Mucosa of rectum (tissue), 2 donors: ENCODE data around the gene IGSF21.
"Not testable (repeated sequence)": the region's sequence is repeated elsewhere in the genome, so short reads cannot be mapped to it uniquely, and the experiment has no call there.

Experiments
- H3K27ac ChIP-seq, 2 donors: one replicate each; pipeline ENCODE4 v1.7.0; 2013; ENCODE audit warnings: inconsistent platforms in 2 of 2, low read depth in 2 of 2, low read length in 2 of 2
- H3K27me3 ChIP-seq, 2 donors: one replicate each; pipeline ENCODE4 v1.7.0; 2013; ENCODE audit warnings: low read length in 2 of 2; ENCODE audit not compliant: control insufficient read depth in 2 of 2, insufficient read depth in 2 of 2
- H3K36me3 ChIP-seq, 2 donors: one replicate each; pipeline ENCODE4 v1.7.0; 2013; ENCODE audit warnings: low read length in 2 of 2; ENCODE audit not compliant: control insufficient read depth in 2 of 2, insufficient read depth in 2 of 2
- H3K4me1 ChIP-seq, 2 donors: one replicate each; pipeline ENCODE4 v1.7.0; 2013; ENCODE audit warnings: low read length in 2 of 2, mild to moderate bottlenecking in 1 of 2; ENCODE audit not compliant: control insufficient read depth in 2 of 2, insufficient read depth in 2 of 2
- H3K4me3 ChIP-seq, 2 donors: one replicate each; pipeline ENCODE4 v1.7.0; 2013; ENCODE audit warnings: low read length in 2 of 2
- H3K9ac ChIP-seq, 2 donors: one replicate each; pipeline ENCODE4 v1.7.0; 2013; ENCODE audit warnings: low read length in 2 of 2, low read depth in 1 of 2, mild to moderate bottlenecking in 1 of 2
- H3K9me3 ChIP-seq, 2 donors: one replicate each; pipeline ENCODE4 v1.7.0; 2013; ENCODE audit warnings: low read length in 2 of 2; ENCODE audit not compliant: control insufficient read depth in 2 of 2
- donor health status: healthy.
- donor health status: Normal muscosa, but diverticular disease.

The IGSF21 gene

DNA sequence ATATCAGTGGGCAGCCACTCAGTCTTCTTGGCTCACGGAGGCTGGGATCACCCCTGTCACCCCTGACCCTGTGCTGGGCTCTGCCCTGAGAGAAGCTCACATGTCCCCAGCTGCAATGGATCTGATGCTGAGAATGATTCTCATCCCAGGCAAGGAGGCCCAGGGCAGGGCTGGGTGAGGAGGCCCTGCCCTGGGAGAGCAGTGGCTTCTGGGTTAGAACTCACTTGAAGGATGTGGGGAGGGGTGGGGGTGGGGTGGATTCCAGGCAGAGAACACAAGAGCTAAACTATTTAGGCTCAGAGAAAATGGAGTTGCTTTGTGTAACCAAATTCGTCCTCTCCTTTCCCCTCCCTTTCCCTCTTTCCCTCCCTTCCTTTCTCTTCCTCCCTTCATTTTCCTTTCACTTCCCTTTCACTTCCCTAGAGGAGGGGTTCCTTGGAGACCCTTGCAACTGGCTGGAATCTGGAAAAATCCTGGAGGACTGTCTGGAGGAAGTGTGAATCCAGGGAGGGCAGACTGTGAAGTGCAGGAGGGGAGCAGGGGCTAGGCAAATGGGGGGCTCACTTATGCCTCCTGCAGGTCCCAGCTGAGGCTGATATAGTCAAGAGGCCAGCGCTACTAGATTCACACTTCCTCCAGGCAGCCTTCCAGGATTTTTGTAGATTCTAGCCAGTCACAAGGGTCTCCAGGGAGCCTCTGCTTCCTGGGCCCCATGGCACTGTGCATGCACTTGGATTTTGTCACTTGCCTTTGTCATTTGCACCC is 47.0 kb downstream of the IGSF21 start:
- no peaks in the 10 kb centered on the region for H3K36me3 ChIP-seq
- no peaks in the 10 kb centered on the region for H3K9me3 ChIP-seq
- no peaks in the 10 kb centered on the region for H3K4me1 ChIP-seq
- peaks cover 0 to 3% of the 10 kb centered on the region in 2 donors for H3K27me3 ChIP-seq
- H3K27ac ChIP-seq: no peak overlapping the region
- H3K4me3 ChIP-seq: no peak overlapping the region
- H3K9ac ChIP-seq: no peak overlapping the region

GRCh38 chr1:18155881-18156385 is 48.3 kb downstream of the IGSF21 start:
- no peaks in the 10 kb centered on the region for H3K36me3 ChIP-seq
- no peaks in the 10 kb centered on the region for H3K9me3 ChIP-seq
- no peak overlapping the region for H3K9ac ChIP-seq
- H3K4me3 ChIP-seq: no peak overlapping the region
- no peak overlapping the region for H3K27ac ChIP-seq
- H3K27me3 ChIP-seq: peaks cover 0 to 3% of the 10 kb centered on the region in 2 donors
- peaks cover 0 to 11% of the 10 kb centered on the region in 2 donors for H3K4me1 ChIP-seq

GRCh38 chr1:18157352-18157751 is 49.8 kb downstream of the IGSF21 start:
- no peak overlapping the region for H3K4me3 ChIP-seq
- H3K9me3 ChIP-seq: no peaks in the 10 kb centered on the region
- H3K36me3 ChIP-seq: no peaks in the 10 kb centered on the region
- no peak overlapping the region for H3K9ac ChIP-seq
- peaks cover 0 to 3% of the 10 kb centered on the region in 2 donors for H3K27me3 ChIP-seq
- peaks cover 0 to 11% of the 10 kb centered on the region in 2 donors for H3K4me1 ChIP-seq
- no peak overlapping the region for H3K27ac ChIP-seq

DNA sequence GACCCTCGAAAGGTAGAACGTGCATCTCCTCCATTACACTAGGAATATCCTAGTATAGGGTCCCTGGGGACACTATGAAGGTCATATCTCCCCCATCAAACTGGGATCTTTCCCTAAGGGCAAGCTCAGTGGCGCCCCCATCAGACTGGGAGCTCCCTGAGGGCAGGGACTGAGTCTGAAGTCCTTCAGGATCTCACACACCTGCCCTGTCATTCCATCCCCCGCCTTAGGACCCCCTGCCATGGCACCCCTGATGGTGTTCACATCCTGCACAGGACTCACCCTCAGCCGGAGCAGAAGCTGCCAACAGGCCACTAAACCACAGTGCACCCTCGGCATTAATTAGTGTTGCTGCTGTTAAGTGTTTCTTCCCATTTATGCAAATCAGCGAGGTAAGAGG is 50.4 kb downstream of the IGSF21 start:
- no peaks in the 10 kb centered on the region for H3K36me3 ChIP-seq
- H3K4me1 ChIP-seq: peaks cover 0 to 11% of the 10 kb centered on the region in 2 donors
- no peak overlapping the region for H3K4me3 ChIP-seq
- H3K27ac ChIP-seq: no peak overlapping the region
- H3K9ac ChIP-seq: no peak overlapping the region
- peaks cover 0 to 3% of the 10 kb centered on the region in 2 donors for H3K27me3 ChIP-seq
- H3K9me3 ChIP-seq: no peaks in the 10 kb centered on the region

DNA sequence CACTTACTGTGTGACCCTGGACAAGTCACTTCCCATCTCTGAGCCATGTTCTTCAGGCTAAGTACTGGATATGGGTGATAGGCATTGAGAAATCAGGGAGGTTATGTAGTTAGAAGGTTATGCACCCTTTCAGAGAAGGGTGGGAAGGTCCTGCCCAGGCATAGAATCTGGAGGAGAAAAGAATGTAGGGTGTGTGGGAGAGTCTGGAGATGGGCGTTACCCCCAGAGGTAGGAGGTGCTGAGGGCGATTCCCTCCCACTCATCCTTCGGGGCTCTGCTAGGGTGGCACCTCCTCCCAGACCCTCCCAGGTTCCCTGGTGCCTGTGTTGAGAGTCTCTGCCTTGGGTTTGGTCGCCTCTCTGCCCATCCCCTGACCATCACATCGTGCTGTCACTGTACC is 51.1 kb downstream of the IGSF21 start:
- Histone ChIP-seq H3K27ac (no peak overlapping the region), H3K27me3 (peaks cover 0 to 3% of the 10 kb centered on the region in 2 donors), H3K36me3 (no peaks in the 10 kb centered on the region), H3K4me3 (no peak overlapping the region), H3K9ac (no peak overlapping the region), H3K4me1 (peaks cover 0 to 11% of the 10 kb centered on the region in 2 donors), H3K9me3 (no peaks in the 10 kb centered on the region)

GRCh38 chr1:18160290-18160942 is 52.8 kb downstream of the IGSF21 start:
- Histone ChIP-seq H3K4me1 (peaks cover 0 to 11% of the 10 kb centered on the region in 2 donors), H3K27me3 (peaks cover 0 to 3% of the 10 kb centered on the region in 2 donors), H3K27ac (peak overlapping the region; percentile 52 to 58), H3K36me3 (no peaks in the 10 kb centered on the region), H3K9me3 (no peaks in the 10 kb centered on the region), H3K9ac (peak overlapping the region; percentile 5 to 23), H3K4me3 (no peak overlapping the region)

DNA sequence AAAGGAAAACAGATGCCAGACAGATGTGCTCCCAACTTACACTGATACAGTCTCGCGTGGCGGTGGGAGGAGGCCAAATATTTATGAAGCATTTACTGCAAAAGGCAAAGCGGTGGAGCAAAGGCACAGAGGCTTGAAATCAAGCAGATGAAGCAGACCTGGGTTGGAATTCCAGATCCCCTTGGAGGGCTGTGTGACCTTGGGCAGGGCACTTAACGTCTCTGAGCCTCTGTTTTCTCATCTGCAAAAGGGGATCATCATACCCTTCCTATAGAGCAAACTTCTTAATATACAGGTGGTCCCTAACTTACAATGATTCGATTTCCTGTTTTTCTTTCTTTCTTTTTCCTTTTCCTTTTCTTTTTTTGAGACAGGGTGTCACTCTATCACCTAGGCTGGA is 54.1 kb downstream of the IGSF21 start:
- Histone ChIP-seq H3K9ac (no peak overlapping the region), H3K27ac (no peak overlapping the region), H3K9me3 (no peaks in the 10 kb centered on the region), H3K36me3 (no peaks in the 10 kb centered on the region), H3K27me3 (no peaks in the 10 kb centered on the region), H3K4me1 (peaks cover 0 to 11% of the 10 kb centered on the region in 2 donors), H3K4me3 (no peak overlapping the region)

DNA sequence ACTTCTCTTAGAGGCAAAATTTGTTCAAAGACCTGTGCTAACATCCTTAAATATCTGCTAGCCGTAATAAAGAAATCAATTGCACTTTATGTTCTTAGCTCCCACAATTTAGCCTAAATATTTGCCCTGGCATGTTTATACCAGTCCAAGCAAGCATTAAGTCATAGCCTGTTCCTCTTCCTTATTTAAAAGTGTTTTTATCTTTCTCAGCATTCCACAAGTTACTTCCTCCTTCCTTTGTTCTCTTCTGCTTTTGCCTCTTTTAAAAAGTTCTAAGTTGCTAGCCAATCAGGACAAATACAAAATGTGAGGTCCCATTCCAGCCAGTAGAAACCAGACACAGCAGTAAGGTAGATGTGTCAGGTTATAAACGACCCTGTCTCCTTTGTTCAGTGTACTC is 58.0 kb downstream of the IGSF21 start:
- not testable (repeated sequence) for H3K4me3 ChIP-seq, H3K36me3 ChIP-seq, H3K27me3 ChIP-seq, H3K27ac ChIP-seq, H3K9ac ChIP-seq, H3K9me3 ChIP-seq, H3K4me1 ChIP-seq

GRCh38 chr1:18166341-18166740 is 58.7 kb downstream of the IGSF21 start:
- Histone ChIP-seq H3K9ac (no peak overlapping the region), H3K9me3 (no peaks in the 10 kb centered on the region), H3K27me3 (peaks cover 0 to 7% of the 10 kb centered on the region in 2 donors), H3K27ac (no peak overlapping the region), H3K4me3 (no peak overlapping the region), H3K4me1 (no peaks in the 10 kb centered on the region), H3K36me3 (no peaks in the 10 kb centered on the region)

DNA sequence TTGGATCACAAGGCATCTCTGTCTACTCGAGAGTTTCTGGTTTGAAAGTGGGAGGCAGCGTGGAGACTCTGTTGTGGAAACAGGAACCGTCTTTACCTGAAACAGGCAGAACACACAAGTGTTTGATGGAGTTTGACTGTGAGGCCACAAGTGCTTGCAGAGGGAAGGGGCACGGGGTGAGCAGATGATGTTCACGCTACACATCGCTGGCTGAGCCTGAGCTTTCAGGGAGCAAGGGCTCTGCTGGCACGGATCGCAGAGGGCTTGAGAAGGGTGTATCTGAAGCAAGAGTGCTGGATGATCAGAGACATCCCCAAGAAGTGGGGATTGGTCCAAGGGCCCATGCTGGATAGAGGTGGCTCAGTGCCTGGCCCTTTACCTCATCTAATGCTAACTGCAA is 59.3 kb downstream of the IGSF21 start:
- Histone ChIP-seq H3K9ac (no peak overlapping the region), H3K27me3 (peaks cover 0 to 7% of the 10 kb centered on the region in 2 donors), H3K4me3 (no peak overlapping the region), H3K4me1 (no peaks in the 10 kb centered on the region), H3K9me3 (no peaks in the 10 kb centered on the region), H3K27ac (no peak overlapping the region), H3K36me3 (no peaks in the 10 kb centered on the region)
